Measurements from ENCODE around the gene BANF2.
"Not testable (repeated sequence)": the region's sequence is repeated elsewhere in the genome, so short reads cannot be mapped to it uniquely, and the experiment has no call there.

Gene BANF2

DNA sequence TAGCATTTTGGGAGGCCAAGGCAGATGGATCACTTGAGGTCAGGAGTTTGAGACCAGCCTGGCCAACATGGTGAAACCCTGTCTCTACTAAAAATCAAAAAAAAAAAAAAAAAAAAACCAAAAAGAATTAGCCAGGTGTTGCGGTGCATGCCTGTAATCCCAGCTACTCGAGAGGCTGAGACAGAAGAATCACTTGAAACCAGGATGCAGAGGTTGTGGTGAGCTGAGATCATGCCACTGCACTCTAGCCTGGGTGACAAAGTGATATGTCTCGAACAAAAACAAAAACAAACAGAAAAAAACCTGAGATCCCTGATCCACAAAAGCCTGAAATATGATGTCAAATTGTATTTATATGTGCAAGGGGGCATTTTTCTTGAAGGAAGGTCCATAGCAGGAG, 8.2 kb downstream of the BANF2 start:
- not testable (repeated sequence) for H3K4me3 Mint-ChIP-seq, H3K4me1 Mint-ChIP-seq, H3K27me3 Mint-ChIP-seq, DNase-seq, H3K27ac Mint-ChIP-seq, ATAC-seq, H3K9me3 Mint-ChIP-seq

DNA sequence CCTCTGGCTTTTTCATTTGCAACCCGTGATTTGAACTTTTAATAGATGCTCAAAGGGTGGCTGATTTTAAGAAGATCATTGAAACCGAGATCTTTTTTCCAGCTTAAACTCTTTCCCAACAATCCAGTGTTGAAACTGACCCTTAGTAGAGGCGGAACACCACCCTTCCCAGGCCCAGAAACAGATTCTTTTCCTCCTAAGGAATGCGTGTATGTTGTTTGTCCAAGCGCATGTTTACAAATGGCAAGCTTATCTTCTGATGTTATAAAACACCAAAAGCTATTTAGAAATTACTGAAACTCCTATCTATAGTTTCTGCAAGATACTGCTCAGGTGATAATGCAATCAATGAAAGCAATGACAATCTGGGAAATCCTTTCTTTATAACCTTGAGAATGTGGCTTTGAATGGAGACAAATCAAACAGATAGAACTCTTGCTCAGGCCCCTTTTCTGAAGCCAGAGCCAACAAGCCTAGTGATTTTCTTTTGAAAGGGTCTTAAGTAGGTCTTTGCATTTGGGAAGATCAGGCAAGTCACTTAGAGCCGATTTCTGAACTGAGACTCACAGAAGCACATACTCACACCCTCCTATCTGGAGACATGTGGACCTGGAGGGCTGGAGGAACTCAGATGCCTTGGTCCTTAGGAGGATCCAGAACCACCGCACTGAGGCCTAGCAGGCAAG, 9.1 kb downstream of the BANF2 start:
- no peak overlapping the region for H3K4me3 Mint-ChIP-seq
- ATAC-seq (no peak), DNase-seq (no peak)
- no peaks in the 10 kb centered on the region for H3K9me3 Mint-ChIP-seq
- no peak overlapping the region for H3K27ac Mint-ChIP-seq
- H3K4me1 Mint-ChIP-seq, result no peaks in the 10 kb centered on the region
- no peaks in the 10 kb centered on the region for H3K27me3 Mint-ChIP-seq

DNA sequence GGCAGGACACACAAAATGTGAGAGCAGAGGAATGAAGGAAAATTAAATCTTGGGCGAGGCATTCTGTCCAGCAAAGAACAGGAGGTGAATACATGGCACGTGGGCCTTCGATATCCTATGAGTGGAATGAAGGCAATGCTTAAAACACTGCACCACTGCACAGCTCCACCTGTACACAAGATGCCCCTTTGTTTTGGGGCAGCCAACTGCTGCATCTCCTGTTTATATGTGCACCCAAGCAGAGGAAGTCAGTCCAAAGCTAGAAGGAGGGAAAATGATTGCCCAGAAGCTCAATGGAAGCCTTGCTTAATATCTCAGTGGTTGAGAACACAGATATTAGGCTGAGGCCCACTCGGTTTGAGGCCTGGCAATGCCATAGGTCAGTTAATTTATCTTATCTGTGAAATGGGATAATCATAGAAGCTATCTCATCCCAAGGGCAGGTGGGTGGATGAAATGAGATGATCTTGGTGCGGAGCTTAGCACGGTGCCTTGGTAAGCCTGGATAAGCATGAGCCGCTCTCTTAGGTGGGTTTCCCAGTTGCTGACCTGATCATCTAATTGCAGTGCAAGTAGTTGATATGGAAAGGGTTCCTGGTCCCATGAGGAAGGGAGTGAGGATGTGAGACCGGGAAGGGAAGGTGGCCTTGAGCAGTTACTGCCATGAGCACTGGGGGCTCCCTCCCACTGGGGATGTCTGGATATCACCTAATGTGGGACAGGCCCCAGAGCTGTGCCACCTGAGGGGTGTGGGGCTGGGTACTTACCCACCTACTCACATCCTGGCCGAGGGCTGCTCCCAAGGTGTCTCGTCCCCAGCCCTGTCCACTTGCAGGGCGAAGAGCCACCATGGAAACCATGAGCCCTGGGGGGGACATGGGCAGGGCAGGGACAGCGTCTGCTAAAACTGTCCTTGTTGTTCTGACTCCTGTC, 9.9 kb downstream of the BANF2 start:
- DNase-seq, result no peak
- no peaks in the 10 kb centered on the region for H3K27me3 Mint-ChIP-seq

DNA sequence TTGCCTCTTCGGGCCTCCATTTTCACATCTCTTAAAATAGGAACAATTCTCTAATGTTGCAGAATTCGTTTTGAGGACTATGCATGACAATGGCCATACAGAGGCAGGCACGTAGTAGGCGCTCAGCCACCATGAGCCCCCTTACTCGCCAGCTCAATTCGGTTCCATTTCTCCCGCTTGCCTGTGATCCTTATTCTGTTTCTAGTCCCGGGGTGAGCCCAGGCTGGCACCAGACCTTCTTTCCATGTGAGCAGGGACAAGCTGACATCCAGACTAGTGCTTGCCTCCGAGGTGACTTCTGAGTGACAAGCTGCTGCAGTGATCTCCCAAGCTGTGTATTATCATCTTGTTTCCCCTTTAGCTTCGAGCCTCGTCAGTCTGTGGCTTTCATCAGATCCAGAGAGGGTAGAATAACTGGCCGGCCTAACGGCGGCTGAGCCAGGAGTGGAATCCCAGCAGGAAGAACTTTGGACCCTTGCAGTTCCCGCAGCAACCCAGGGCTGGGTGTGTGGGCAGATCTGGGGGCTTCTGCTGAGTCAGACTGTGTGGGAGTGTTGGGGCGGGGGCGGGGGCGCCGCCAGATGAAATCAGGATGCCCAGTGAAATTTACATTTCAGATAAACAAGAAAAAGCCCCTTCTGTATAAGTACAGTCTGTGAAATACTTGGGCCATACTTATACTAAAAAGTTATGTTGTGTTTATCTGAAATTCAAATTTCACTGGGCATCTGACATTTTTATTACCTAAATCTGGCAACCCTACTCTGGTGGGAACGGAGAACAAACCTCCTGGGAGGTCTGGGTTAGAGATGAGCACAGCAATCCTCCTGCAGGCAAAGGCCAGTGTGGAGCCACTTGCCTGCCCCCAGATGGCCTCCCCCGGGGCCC, 10.9 kb downstream of the BANF2 start:
- H3K4me3 Mint-ChIP-seq, result no peak overlapping the region
- no peaks in the 10 kb centered on the region for H3K27me3 Mint-ChIP-seq
- H3K4me1 Mint-ChIP-seq, result no peaks in the 10 kb centered on the region
- H3K27ac Mint-ChIP-seq, result peak overlapping the region in 1 of 2 donors; percentile 31
- H3K9me3 Mint-ChIP-seq, result no peaks in the 10 kb centered on the region
- no peak for DNase-seq
- ATAC-seq, result no peak

More for the DNA sequence above, 9.9 kb downstream of the BANF2 start:
- no peaks in the 10 kb centered on the region for H3K9me3 Mint-ChIP-seq
- ATAC-seq, result no peak
- no peak overlapping the region for H3K4me3 Mint-ChIP-seq
- no peaks in the 10 kb centered on the region for H3K4me1 Mint-ChIP-seq
- H3K27ac Mint-ChIP-seq, result no peak overlapping the region

DNA sequence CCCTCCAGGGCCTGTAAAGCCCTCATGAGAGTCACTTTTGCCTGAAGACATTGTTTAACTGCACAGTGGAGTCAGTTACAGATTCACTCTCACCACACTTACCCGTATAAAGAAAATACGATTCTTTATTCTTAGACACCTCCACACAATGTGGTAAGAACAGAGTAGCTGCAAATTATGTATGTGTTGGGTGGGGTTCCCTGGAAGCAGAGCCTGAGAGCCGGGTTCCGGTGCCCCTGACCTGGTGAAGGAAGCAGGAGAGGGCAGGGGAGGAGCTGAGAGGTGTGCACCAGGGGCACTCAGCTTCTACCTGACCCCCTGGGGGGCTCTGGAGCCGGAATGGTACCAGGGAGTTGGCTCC, 11.5 kb downstream of the BANF2 start:
- Mint-ChIP-seq H3K4me3 (no peak overlapping the region), H3K4me1 (no peaks in the 10 kb centered on the region), H3K9me3 (no peaks in the 10 kb centered on the region), H3K27ac (peak overlapping the region in 1 of 2 donors; percentile 50), H3K27me3 (no peaks in the 10 kb centered on the region)
- DNase-seq (no peak), ATAC-seq (no peak)

DNA sequence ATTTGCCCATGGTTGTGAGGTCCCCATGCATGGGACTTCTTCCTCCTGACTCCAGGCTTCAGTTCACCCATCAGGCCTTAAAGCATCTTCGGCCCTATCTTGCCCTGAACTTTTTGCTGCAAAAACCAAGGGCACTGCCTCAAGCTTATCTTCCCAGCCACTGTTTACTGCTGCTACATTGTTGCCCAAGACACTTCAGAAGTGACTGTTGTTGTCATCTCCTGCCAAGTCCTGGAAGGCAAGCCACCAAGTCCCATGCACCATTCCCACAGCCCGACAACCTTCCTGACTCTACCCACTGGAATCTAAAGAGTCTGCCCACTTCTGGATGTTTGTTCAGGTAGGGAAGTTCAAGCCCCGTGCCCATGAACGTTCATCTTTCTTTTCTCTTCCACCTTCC, 12.4 kb downstream of the BANF2 start:
- no peak for ATAC-seq
- H3K4me3 Mint-ChIP-seq, result no peak overlapping the region
- H3K27me3 Mint-ChIP-seq, result no peaks in the 10 kb centered on the region
- H3K4me1 Mint-ChIP-seq, result no peaks in the 10 kb centered on the region
- H3K9me3 Mint-ChIP-seq, result no peaks in the 10 kb centered on the region
- DNase-seq, result no peak
- no peak overlapping the region for H3K27ac Mint-ChIP-seq

DNA sequence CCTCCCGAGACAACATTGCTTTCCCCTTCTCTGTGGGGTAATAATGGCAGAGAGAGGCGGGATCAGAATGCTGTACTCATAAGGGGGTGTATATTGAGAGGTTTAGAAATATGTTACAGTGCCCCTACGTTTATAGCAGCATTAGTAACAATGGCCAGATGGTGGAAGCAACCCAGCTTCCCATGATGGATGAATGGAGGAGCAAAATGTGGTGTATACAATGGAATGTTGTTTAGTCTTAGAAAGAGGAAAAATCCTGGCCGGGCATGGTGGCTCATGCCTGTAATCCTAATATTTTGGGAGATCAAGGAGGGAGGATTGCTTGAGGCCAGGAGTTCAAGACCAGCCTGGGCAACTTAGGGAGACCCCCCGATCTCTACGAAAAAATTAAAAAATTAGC, 12.9 kb downstream of the BANF2 start:
- no peak for DNase-seq
- Mint-ChIP-seq H3K27ac (no peak overlapping the region), H3K27me3 (no peaks in the 10 kb centered on the region), H3K4me1 (no peaks in the 10 kb centered on the region), H3K4me3 (no peak overlapping the region), H3K9me3 (no peaks in the 10 kb centered on the region)
- ATAC-seq, result no peak

DNA sequence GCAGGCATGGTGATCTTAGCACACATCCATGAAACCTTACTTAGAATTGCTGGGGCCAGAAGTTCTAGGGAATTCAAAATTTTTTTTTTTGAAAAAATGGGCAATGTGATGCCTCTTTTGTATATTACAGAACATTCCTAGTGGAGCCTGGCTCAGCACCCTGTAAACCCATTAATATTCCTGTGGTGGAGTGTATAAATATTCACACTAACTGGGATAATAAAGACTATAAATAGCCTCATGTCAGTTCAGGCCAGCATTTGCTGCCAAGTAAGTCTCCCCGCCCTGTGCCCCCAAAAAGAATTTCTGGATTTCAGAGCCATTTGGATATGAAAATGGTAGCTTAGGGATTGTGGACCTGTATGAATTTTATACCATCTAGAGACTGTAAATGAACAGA, 14.8 kb downstream of the BANF2 start:
- peaks cover 10% of the 10 kb centered on the region for H3K27me3 Mint-ChIP-seq
- ATAC-seq, result no peak
- no peak for DNase-seq
- H3K9me3 Mint-ChIP-seq, result no peaks in the 10 kb centered on the region
- no peaks in the 10 kb centered on the region for H3K4me1 Mint-ChIP-seq
- H3K4me3 Mint-ChIP-seq, result no peak overlapping the region
- no peak overlapping the region for H3K27ac Mint-ChIP-seq

DNA sequence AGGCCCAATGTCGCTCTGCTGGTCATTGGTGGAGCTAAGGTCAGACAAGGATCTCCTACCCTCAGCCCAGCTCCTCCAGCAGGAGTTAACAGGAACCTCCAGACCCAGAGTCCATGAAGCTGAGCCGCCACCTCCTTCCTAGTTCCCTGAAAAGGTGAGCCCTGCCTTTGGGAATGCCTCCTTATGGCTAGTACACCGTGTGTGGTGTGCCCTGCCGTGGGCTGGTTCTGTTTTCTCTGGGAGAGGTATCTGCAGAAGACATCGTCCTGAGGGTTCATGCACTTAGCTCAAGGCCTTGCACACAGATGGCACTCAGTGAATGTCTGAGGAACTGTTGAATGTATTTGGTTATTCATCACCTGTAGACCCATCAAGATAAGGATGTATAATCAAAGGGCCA, 15.3 kb downstream of the BANF2 start:
- Mint-ChIP-seq H3K27me3 (peaks cover 10% of the 10 kb centered on the region), H3K4me3 (no peak overlapping the region), H3K9me3 (no peaks in the 10 kb centered on the region), H3K4me1 (no peaks in the 10 kb centered on the region), H3K27ac (no peak overlapping the region)
- DNase-seq, result no peak
- no peak for ATAC-seq

DNA sequence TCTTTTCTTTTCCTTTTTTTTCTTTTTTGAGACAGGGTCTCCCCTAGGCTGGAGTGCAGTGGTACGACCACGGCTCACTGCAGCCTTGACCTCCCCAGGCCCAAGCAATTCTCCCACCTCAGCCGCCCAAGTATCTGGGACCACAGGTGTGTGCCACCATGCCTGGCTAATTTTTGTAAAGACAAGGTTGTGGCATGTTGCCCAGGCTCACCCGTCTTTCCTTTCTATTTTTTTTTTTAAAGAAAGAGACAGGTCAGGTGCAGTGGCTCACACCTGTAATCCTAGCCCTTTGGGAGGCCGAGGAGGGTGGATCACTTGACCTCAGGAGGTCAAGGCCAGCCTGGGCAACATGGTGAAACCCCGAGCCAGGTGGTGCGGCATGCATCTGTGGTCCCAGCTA, 16.6 kb downstream of the BANF2 start:
- Mint-ChIP-seq H3K27ac (no peak overlapping the region), H3K27me3 (peaks cover 11% of the 10 kb centered on the region), H3K4me3 (no peak overlapping the region)

DNA sequence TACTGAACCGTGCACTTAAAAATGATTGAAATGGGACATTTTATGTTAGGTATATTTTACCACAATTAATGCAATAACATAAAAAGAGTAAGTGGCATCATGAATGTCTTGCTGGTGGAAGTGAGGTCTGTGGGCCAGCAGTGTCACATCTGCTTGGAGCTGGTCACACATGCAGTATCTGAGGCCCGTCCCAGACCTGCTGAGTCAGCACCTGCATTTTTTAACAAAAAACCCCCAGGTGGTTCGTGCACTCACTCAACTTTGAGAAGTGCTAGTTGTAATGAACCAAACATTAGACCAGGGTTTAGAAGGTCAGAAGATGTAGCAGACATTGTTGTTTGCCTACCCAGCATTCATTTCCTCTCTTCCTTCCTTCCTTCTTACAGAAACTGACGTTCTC, 21.0 kb downstream of the BANF2 start:
- ATAC-seq (no peak), DNase-seq (no peak)
- Mint-ChIP-seq H3K4me1 (no peaks in the 10 kb centered on the region), H3K27ac (no peak overlapping the region), H3K4me3 (no peak overlapping the region), H3K27me3 (peaks cover 44% of the 10 kb centered on the region), H3K9me3 (no peaks in the 10 kb centered on the region)

More for the DNA sequence above, 16.6 kb downstream of the BANF2 start:
- Mint-ChIP-seq H3K4me1 (no peaks in the 10 kb centered on the region), H3K9me3 (no peaks in the 10 kb centered on the region)
- no peak for DNase-seq
- no peak for ATAC-seq

DNA sequence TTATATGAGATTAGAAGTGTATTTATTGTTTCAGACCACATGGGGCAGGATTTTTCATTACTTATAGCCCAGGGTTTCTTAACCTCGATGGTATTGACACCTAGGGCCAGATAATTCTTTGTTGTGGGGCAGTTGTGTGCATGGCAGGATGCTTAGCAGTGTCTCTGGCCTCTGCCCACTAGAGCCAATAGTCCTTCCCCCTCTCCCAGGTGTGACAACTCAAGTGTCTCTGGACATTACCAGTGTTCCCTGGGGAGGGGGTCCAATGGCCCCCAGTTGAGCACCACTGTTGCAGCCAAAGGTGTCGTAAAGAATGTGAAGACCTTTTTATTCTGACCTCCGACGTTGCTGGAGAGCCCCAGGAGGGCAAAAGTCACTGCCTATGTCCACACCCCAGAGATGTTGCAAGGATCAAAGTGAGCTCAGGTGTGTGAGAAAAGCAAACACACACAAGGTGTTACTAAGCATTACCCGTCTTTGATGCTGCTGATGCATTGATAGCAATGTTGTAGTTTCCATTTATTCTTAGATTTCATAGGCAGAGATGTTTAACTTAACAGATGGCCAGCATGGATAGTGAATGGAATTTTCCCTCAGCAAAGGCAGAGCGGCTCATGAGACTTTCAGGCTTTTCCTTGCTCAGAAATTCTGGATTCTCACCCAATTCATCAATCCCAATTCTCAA, 22.2 kb downstream of the BANF2 start:
- Mint-ChIP-seq H3K4me3 (no peak overlapping the region), H3K9me3 (no peaks in the 10 kb centered on the region), H3K27ac (no peak overlapping the region), H3K27me3 (peaks cover 44% of the 10 kb centered on the region), H3K4me1 (no peaks in the 10 kb centered on the region)
- DNase-seq, result no peak
- ATAC-seq, result no peak

DNA sequence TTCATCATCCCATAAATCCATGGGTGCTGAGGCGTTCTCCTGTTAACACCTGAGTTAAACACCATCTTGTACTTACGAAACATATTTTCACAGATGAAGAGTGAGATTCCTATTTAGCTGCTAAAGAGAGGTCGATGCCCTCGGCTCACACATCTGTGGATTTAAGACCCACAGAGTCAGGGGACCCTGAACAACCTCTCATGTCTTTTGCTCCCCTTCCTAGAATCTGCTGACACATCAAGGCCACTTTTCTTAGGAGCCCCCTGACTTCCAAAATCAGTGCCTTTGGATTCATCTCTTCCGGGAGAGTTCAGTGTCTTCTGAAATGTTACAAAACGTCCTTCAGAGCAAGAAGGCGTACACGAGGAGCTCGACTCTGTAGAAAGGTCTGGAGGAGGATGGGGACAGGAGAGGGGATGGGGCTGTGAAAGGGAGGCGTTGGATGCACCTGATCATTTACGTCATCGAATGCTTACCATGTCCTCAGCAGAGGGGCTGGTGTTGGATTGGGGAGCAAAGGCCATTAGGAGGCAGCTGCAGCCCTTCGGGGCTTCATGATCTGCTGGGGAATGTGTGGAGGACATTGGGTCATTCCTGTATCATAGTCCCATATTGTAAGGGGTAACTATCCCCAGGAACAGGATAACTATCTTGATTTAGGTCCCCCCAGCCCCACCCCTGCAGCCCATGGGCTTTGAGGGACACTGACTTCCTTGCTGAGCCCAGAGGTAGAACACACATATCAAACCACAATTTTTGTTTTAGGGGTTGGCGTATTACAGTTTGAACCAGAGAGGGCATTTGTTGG, 22.9 kb downstream of the BANF2 start:
- DNase-seq (no peak), ATAC-seq (no peak)
- H3K27ac Mint-ChIP-seq, result no peak overlapping the region
- no peaks in the 10 kb centered on the region for H3K4me1 Mint-ChIP-seq
- H3K9me3 Mint-ChIP-seq, result no peaks in the 10 kb centered on the region
- H3K4me3 Mint-ChIP-seq, result no peak overlapping the region
- H3K27me3 Mint-ChIP-seq, result peaks cover 44% of the 10 kb centered on the region

DNA sequence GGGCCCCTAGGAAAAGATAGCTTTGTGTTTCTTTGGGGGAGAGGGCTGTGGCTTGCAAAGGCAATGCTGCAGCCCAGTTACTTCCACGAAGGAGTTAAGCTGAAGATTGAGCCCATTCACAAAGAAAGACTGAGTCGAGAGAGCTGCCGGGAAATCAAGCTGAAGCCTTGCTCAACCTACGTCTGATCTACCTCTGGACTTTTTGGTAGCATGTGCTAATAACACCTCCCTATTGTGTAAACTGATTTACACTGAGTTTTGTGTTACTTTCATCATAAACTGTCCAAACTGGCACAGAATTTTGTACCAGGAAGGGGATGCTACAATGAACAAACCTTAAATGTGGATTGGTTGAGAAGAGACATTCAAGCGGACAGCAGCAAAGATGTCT, 23.5 kb downstream of the BANF2 start:
- no peak overlapping the region for H3K4me3 Mint-ChIP-seq
- no peak for ATAC-seq
- H3K27ac Mint-ChIP-seq, result no peak overlapping the region
- H3K27me3 Mint-ChIP-seq, result peaks cover 48% of the 10 kb centered on the region
- no peaks in the 10 kb centered on the region for H3K4me1 Mint-ChIP-seq
- DNase-seq, result no peak
- H3K9me3 Mint-ChIP-seq, result no peaks in the 10 kb centered on the region
